Bronchial epithelial cell (primary cell): ENCODE data around the gene ANO1. TPM values are rescaled to one million over a fixed set of nuclear protein-coding genes. Genes with fewer than 3 reads are reported as not detected.
A peak's percentile ranks its signal among the peaks of the same experiment; 100 is the strongest.

ENCODE experiments used
- DNase-seq: peaks from one replicate; pipeline ENCODE4 v3.0.0-alpha.2; 2010; ENCODE audit warnings: low read depth
- FAIRE-seq: peaks from 2 replicates; lab custom pipeline; 2011; peaks lifted over from hg19 to GRCh38; lab: Jason Lieb, UNC
- H3K27me3 ChIP-seq: 2 replicates; pipeline ENCODE4 v1.5.1; 2011; ENCODE audit warnings: low read length; ENCODE audit not compliant: control insufficient read depth, insufficient read depth
- H3K36me3 ChIP-seq: 2 replicates; pipeline ENCODE4 v1.5.1; 2011; ENCODE audit warnings: low read length; ENCODE audit not compliant: control insufficient read depth, insufficient read depth
- H3K4me3 ChIP-seq: 2 replicates; pipeline ENCODE4 v1.5.1; 2011; ENCODE audit warnings: mild to moderate bottlenecking, low read depth, low read length, control low read depth
- total RNA-seq: library from RNA; depleted of rRNA; stranded (reverse); fragments of >200 nt; gene quantifications from 2 replicates; pipeline ENCODE4 v1.2.1, GENCODE V29; 2014
- TF ChIP-seq, protein P1 (sequence below): IDR thresholded peaks from 2 replicates; pipeline ENCODE4 v1.5.1; 2011; ENCODE audit warnings: mild to moderate bottlenecking, moderate library complexity, low read length, control low read depth, inconsistent platforms; ENCODE audit not compliant: insufficient read depth, severe bottlenecking

The ANO1 gene
- total RNA-seq, 1 donor from 2014 or later, result 1.3 TPM

DNA sequence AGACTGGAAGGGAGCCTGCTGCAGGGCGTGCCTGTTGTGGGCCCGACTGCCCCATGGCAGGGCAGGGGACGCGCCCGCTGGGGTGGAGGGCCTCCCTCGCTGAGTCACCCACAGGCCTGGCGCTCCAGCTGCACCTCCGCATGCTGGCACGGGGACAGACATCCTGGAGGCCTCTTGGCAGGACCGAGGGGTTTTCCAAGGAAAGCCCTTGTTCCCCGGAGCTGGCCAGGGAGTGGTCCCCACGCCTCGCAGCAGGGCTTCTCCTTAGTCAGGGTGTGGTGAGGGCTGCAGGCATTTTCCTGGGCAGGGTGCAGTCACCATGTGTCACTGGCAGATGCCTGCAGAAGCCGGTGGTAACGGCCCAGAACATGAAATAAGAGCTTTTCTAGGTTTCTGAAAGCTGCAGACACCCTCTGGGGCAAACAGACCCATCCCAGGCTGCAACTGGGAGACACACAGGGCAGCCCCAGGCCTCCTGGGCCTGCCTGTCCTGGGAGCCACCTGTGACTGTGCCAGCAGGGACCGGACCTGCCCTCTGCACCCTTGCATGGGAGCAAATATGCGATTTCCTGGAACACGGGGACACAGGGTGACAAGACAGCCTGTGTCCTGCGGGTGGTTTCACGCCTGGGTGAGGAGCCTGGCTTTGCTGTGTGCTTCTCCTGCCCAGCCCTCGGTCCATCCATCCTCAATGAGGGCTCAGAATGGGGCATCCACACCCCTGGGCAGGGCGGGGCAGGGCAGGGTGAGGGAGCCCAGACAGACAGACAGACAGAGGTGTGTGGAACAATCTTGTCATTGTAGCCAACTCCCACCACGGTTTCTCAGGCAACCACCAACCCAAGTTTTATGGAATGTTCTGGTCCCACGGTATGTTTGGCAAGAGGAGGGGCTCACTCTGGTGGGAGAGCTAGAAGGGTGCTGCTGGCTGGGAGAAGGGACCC is 81.8 kb downstream of the ANO1 start:
- Histone ChIP-seq H3K36me3 (no peaks in the 10 kb centered on the region), H3K4me3 (no peak overlapping the region), H3K27me3 (no peaks in the 10 kb centered on the region)
- TF ChIP-seq, protein P1, sequence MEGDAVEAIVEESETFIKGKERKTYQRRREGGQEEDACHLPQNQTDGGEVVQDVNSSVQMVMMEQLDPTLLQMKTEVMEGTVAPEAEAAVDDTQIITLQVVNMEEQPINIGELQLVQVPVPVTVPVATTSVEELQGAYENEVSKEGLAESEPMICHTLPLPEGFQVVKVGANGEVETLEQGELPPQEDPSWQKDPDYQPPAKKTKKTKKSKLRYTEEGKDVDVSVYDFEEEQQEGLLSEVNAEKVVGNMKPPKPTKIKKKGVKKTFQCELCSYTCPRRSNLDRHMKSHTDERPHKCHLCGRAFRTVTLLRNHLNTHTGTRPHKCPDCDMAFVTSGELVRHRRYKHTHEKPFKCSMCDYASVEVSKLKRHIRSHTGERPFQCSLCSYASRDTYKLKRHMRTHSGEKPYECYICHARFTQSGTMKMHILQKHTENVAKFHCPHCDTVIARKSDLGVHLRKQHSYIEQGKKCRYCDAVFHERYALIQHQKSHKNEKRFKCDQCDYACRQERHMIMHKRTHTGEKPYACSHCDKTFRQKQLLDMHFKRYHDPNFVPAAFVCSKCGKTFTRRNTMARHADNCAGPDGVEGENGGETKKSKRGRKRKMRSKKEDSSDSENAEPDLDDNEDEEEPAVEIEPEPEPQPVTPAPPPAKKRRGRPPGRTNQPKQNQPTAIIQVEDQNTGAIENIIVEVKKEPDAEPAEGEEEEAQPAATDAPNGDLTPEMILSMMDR, result no peak
- DNase-seq (peak; percentile 87), FAIRE-seq (peak; percentile 50)

DNA sequence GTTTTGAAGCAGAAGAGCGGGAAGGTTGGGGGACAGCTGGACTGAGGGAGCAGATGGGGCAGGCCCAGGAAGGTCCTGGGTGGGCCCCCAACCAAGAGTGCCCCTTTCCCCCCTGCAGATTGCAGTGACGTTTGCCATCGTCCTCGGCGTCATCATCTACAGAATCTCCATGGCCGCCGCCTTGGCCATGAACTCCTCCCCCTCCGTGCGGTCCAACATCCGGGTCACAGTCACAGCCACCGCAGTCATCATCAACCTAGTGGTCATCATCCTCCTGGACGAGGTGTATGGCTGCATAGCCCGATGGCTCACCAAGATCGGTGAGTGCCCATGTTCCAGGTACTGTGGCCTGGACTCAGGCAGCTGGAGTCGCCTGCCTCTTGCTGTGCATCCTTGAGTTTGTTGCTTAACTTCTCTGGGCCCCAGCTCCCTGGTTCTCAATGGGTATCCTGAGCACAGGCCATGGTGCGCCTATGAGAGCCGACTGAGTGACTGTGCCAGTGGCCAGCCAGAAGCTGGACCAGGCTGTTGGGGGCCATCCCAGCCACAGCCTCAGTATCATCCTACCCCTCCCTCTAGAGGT is 83.0 kb downstream of the ANO1 start:
- Histone ChIP-seq H3K36me3 (no peaks in the 10 kb centered on the region), H3K4me3 (no peak overlapping the region), H3K27me3 (no peaks in the 10 kb centered on the region)
- no peak for FAIRE-seq
- TF ChIP-seq, protein P1, result no peak
- no peak for DNase-seq

DNA sequence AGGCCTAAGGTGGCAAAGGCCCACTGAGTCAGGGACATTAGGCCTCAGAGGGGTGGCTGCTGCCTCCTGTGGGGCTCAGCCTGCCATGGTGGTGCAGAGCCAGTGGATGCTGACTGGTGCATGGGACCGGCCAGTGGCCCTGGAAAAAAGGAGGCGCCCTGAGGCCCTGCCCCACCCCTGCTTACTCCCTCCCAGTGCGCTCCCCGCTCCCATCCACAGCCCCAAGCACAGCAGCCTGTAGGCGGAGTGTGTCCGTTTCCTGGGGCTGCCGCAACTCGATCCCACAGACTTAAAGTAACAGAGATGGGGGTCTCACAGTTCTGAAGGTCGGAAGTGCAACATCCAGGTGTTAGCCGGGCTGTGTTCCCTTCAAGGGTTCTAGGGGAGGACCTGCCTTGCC is 86.6 kb downstream of the ANO1 start:
- TF ChIP-seq, protein P1, result no peak
- FAIRE-seq, result no peak
- no peaks in the 10 kb centered on the region for H3K27me3 ChIP-seq
- no peak for DNase-seq
- H3K36me3 ChIP-seq, result no peaks in the 10 kb centered on the region
- no peak overlapping the region for H3K4me3 ChIP-seq

DNA sequence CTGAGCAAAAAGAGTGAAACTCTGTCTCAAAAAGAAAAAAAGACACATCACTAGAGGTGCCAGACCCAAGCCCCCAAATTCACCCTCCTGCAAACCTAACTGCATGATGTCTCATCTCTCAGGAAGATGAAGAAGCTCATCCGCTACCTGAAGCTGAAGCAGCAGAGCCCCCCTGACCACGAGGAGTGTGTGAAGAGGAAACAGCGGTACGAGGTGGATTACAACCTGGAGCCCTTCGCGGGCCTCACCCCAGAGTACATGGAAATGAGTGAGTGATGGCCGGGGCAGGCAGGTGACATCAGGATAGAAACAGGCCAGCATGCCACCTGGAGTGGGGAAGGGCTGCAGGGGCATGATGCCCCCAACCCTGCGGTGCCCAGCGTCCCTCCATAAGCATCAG is 89.0 kb downstream of the ANO1 start:
- no peaks in the 10 kb centered on the region for H3K36me3 ChIP-seq

DNA sequence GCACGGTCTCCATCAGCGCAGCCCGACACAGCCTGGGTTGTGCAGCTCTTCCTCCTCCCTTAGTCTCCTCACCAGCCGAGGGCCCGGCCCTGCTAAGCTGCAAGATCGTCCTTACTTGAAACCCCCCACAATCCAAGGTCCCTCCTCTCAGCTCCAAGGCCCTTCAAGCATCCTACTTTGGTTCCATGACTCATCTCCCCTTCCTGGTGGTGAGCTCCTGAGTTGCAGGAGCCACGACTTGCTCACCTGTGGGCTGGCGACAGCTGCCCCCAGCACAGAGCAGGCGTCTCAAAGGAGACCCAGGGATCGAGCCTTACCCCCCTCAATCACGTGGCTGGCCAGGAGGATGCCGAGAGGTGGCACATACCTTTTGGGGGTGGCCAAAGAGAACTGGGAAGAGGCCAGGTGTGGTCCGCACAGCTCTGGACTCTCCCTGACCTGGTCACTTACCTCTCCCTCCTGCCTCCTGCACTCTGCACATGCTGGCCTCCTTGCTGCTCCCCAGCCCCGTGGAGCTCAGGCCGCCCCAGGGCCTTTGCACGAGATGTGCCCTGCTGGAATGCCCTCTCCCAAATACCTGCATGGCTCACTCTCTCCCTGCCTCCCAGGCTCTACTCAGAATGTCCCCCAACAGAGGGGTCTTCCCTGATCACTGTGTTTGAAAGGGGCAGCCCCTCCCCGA is 89.7 kb downstream of the ANO1 start:
- Histone ChIP-seq H3K36me3 (no peaks in the 10 kb centered on the region), H3K27me3 (no peaks in the 10 kb centered on the region), H3K4me3 (no peak overlapping the region)
- TF ChIP-seq, protein P1, result no peak
- FAIRE-seq, result no peak
- DNase-seq, result peak; percentile 16

More for the DNA sequence above, 89.0 kb downstream of the ANO1 start:
- no peak overlapping the region for H3K4me3 ChIP-seq
- DNase-seq, result no peak
- no peaks in the 10 kb centered on the region for H3K27me3 ChIP-seq
- TF ChIP-seq, protein P1, result no peak
- no peak for FAIRE-seq
